LHCN-M2 (cell line): Measurements from ENCODE around the gene CLK1. TPM values are rescaled to one million over a fixed set of nuclear protein-coding genes. Genes with fewer than 3 reads are reported as not detected.

Experiments
- DNase-seq: peaks from one replicate; pipeline ENCODE4 v3.0.0-alpha.2; 2012; ENCODE audit warnings: low read depth
- total RNA-seq: library from RNA; depleted of rRNA; stranded (reverse); fragments of >200 nt; gene quantifications from 2 replicates; pipeline ENCODE4 v1.2.3, GENCODE V29; 2014; rRNA removed

The CLK1 gene
- total RNA-seq, 1 experiment from 2014 or later = 44.3 TPM

DNA sequence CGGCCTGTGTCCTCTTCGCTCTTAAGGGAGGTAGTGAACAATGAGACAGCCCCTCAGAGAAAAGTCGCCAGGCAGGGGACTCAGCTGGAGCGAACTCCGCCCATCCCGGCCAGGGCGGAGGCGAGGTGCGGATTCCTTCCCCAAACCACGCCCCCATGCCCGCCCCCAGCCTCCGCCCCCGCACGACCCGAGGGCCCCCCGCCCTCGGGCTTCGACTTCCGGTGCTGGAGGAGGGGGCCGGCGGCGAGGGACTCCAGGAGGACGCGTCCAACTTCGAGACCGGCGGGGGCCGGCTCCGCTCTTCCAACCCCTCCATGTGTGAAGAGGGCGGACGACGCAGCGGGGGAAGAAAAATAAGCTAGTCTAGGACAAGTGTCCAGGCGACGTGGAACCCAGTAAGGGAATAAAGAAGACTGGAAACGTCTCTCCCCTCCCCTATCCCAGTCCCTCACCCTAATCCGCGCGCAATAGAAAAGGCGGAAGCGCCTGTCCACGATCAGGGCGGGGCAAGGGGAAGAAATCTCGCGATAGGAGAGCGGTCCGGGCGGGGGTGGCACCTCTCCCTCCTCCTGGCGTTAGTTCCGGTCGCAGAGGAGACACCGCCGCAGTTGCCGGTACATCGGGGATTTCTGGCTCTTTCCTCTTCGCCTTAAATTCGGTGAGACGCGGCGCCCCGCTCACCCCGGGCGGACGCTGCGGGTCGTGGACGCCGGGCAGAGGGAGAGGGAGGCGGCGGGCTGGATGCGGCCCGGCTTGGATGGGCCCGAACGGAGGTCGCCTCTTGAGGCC lies 52.9 kb downstream of the CLK1 start, which contains the start of gene BZW1:
Gene BZW1, plus strand, starts transcription at position 578 of the 789 bp plus-strand sequence. CDS start 1,308 bp downstream, outside the sequence.
- DNase-seq = peak; percentile 96

DNA sequence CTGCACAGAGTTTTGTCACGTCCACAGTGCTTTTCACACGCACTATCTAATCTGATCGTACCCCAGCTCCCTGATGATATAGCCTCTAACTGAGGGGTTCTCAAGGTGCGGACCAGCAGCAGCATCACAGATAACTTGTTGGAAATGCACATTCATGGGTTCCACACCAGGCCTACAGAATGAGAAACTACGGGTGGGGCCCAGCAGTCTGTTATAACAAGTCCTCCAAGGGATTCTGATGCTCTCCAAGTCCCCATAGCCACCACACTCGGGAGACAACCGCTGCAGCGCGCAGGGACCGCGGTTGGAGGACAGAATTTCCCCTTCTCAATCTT lies 53.5 kb downstream of the CLK1 start:
- DNase-seq = no peak

DNA sequence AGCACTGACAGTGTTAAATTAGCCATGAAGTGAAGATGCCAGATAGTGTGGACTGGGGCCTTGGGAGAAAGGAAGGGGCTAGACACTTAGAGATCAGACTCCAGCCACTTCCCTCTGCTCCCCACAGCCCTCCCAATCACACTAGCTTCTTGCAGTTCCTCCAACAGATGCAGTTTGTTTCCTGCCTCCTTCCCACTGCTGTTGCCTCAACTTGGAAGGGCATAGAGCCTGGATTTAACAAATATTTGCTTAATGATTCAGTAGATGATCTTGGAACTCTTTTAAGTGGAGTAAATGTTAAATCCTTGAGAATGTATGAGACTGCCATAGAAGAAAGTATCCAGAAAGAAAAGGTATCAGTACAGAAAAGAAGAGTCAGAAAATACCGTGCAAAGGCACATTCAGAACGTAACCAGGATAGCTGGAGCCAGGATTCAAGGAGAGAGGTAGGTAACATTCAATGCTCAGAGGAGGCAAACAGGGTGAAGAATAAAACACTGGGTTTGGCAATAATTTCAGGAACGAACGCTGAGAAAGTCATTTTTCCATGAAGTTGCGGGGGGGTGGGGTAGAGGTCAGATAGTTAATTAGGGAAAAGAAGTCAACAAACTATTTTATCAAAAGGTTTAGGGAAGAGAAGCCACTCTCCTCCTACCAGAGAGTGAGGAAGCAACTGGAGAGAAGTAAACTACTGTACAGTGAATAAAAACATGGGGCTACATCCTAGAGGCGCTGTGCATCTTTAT lies 54.0 kb downstream of the CLK1 start:
- peak; percentile 68 for DNase-seq

DNA sequence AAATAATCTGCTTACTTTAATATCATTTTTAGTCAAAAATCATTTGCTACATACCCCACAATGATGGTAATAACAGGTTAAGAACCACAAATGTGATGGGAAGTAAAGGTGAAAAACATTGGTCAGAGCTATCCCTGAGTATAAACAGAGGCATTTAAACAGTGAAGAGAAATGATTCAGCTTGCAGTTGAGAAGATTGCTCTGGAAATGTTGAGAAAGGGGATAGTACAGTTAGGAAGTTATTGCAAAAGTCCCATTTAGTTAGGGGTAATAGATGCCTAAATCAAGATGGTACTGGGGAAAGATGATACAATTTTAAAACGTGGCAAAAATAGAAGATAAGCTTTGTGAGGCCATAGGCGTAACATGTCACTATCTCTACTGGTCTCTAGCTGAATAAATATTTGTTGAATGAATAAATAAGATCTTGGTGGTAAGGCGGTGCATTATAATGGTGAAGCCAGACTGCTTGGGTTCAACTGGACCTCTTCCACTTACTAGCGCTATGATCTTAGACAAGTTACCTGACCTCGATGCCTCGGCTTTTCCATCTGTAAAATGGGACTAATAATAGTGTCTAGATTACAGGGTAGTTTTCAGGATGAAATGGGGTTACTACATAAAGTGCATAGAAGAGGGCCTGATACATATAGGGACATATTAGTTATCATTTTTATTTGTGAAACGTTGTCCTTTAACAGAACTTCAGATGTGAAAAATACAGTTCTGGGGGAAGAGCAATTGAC lies 54.8 kb downstream of the CLK1 start:
- no peak for DNase-seq

Other genes starting within 250 kb of the CLK1 start
- 407 and 500 TPM in 2 replicates for gene BZW1, start 52.7 kb downstream of the CLK1 start, total RNA-seq
- 66.8 and 106 TPM in 2 replicates for gene PPIL3, start 24.4 kb upstream of the CLK1 start, total RNA-seq
- 34.5 and 38.3 TPM in 2 replicates for gene NIF3L1, start 24.7 kb upstream of the CLK1 start, total RNA-seq
- 15.6 and 15.8 TPM in 2 replicates for gene ORC2, start 99.0 kb upstream of the CLK1 start, total RNA-seq
- 3.6 and 3.7 TPM in 2 replicates for gene HYCC2, start 207.0 kb upstream of the CLK1 start, total RNA-seq
- 89.9 and 127 TPM in 2 replicates for gene NDUFB3, start 207.3 kb upstream of the CLK1 start, total RNA-seq